NCI-H748 (cell line): ENCODE measurements around the gene XPO1.

Source experiments
- DNase-seq: peaks from one replicate; lab custom pipeline; 2025; ENCODE audit not compliant: unreplicated experiment; lab: John Stamatoyannopoulos, UW

The XPO1 gene

DNA sequence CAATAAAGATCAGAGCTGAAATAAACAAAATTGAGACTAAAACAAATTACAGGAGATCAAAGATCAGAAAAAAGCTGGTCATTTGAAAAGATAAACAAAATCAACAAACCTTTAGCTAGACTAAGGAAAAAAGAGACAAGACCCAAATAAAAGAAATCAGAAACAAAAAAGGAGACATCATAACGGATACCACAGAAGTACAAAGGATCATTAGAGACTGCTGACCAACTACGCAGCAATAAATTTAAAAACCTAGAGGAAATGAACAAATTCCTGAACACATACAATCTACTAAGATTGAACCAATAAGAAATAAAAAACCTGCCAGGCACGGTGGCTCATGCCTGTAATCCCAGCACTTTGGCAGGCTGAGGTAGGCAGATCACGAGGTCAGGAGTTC is 101.0 kb downstream of the XPO1 start:
- no peak for DNase-seq

- no peak for DNase-seq
Measured at GRCh38 chr2:61436092-61436491, 102.1 kb downstream of the XPO1 start.

DNA sequence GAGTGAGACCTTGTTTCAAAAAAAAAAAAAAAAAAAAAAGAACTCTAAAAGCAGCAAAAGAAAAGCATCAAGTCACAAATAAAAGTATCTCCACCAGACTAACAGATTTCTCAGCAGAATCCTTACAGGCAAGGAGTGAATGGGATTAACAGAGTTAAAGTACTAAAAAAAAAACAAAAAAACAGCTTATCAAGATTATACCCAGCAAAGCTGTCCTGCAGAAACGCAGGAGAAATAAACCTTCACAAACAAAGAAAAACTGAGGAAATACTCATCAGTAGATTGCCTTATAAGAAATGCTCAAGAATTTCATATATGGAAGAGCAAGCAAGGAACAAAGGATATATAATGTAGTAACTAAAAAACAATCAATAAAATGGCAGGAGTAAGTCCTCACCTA is 102.9 kb downstream of the XPO1 start:
- no peak for DNase-seq

DNA sequence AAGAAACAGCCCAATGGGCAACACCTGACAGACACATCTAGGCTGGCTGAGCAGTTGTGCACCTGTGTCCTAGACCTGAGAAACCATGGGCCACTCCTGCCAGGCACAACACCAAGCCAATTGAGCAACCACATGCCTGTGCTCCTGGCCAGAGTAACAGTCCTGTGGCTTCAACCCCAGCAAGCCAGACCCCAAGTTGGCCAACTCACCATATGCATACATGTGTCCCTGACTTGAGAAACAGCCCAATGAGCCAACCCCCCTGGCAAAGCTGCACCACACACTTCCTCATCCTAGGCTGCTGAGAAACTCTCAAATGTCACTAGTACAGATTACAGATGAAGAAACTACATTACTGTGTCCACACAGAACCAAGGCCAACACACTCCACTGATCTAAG is 103.8 kb downstream of the XPO1 start:
- DNase-seq = no peak

GRCh38 chr2:61433606-61434005 is 104.5 kb downstream of the XPO1 start:
- DNase-seq = no peak

DNA sequence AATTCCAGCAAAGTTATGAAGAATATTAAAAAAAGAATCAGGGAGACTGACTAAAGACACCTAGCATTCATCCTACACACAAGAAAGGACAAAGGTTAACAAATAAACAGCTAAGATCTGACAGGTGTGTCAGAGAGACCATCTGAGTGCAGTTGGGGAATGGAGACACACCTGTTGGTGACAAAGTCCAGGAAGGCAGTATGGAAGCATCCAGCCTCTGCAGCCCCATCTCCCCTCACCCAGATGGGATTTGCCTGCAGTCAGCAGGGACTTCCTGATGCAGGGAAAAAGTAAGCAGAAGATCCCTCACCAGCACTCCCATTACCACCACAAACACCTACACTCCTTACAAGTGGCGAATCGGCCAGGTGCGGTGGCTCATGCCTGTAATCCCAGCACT is 105.2 kb downstream of the XPO1 start:
- DNase-seq = no peak

GRCh38 chr2:61431345-61431744 is 106.8 kb downstream of the XPO1 start:
- DNase-seq = no peak
